CD8-positive, alpha-beta memory T cell (primary cell): Measurements from ENCODE around the gene HELZ. TPM values are rescaled to one million over a fixed set of nuclear protein-coding genes. Genes with fewer than 3 reads are reported as not detected.

Experiments used
- CTCF ChIA-PET: fragments of 350-600 bp; sonication (Branson Sonifier 250); formaldehyde crosslinking; loops from one replicate; lab custom pipeline; 2021; ENCODE audit warnings: antibody characterized with exemption; lab: Charles Lee
- POLR2A ChIA-PET: fragments of 350-600 bp; sonication (Branson Sonifier 250); formaldehyde crosslinking; loops from one replicate; lab custom pipeline; 2021; ENCODE audit warnings: antibody characterized with exemption; lab: Charles Lee
- DNase-seq, 5 donors: peaks; one replicate each; pipeline versions ENCODE4 v3.0.0 to v3.0.0-alpha.2; 2020 to 2022; ENCODE audit warnings: mixed read lengths in 1 of 5
- H3K27ac ChIP-seq: one replicate; pipeline ENCODE4 v1.7.0; 2013; ENCODE audit warnings: low read depth, mild to moderate bottlenecking, low read length, moderate library complexity
- H3K27me3 ChIP-seq: 2 replicates; pipeline ENCODE4 v1.7.0; 2013; ENCODE audit warnings: low read length, mild to moderate bottlenecking; ENCODE audit not compliant: insufficient read depth, poor library complexity, severe bottlenecking
- H3K36me3 ChIP-seq: 2 replicates; pipeline ENCODE4 v1.7.0; 2013; ENCODE audit warnings: mild to moderate bottlenecking, low read length, moderate library complexity; ENCODE audit not compliant: insufficient read depth
- H3K4me1 ChIP-seq: 2 replicates; pipeline ENCODE4 v1.7.0; 2013; ENCODE audit warnings: mild to moderate bottlenecking, low read length, moderate library complexity; ENCODE audit not compliant: insufficient read depth
- H3K4me3 ChIP-seq: 2 replicates; pipeline ENCODE4 v1.7.0; 2013; ENCODE audit warnings: mild to moderate bottlenecking, low read length
- H3K9me3 ChIP-seq: 2 replicates; pipeline ENCODE4 v1.7.0; 2013; ENCODE audit warnings: mild to moderate bottlenecking, low read length
- H3K27ac Mint-ChIP-seq, 8 donors: one replicate each; pipeline ENCODE4 v1.8.0; 2020 to 2021; ENCODE audit warnings: mixed read lengths in 8 of 8, mild to moderate bottlenecking in 6 of 8, inconsistent platforms in 3 of 8, moderate library complexity in 3 of 8
- H3K27me3 Mint-ChIP-seq, 2 donors: one replicate each; pipeline ENCODE4 v1.8.0; 2020 to 2021; ENCODE audit warnings: mixed read lengths in 2 of 2, mild to moderate bottlenecking in 1 of 2, moderate library complexity in 1 of 2
- H3K36me3 Mint-ChIP-seq, 3 donors: one replicate each; pipeline ENCODE4 v1.8.0; 2020 to 2021; ENCODE audit warnings: mixed read lengths in 3 of 3, inconsistent platforms in 1 of 3, mild to moderate bottlenecking in 1 of 3
- H3K4me1 Mint-ChIP-seq, 3 donors: one replicate each; pipeline ENCODE4 v1.8.0; 2020 to 2021; ENCODE audit warnings: mixed read lengths in 3 of 3, inconsistent platforms in 1 of 3, mild to moderate bottlenecking in 1 of 3
- H3K4me3 Mint-ChIP-seq, 7 donors: one replicate each; pipeline ENCODE4 v1.8.0; 2020 to 2021; ENCODE audit warnings: mixed read lengths in 7 of 7, mild to moderate bottlenecking in 6 of 7, moderate library complexity in 4 of 7, inconsistent platforms in 2 of 7
- H3K9me3 Mint-ChIP-seq, 5 donors: one replicate each; pipeline ENCODE4 v1.8.0; 2020 to 2022; ENCODE audit warnings: mixed read lengths in 5 of 5, mild to moderate bottlenecking in 3 of 5, moderate library complexity in 2 of 5, inconsistent platforms in 1 of 5
- polyA plus RNA-seq: library from polyadenylated mRNA; unstranded; fragments of 300-500 nt; fragmentation: Illumina TruSeq; gene quantifications from one replicate; pipeline ENCODE4 v1.2.3, GENCODE V29; 2021
- total RNA-seq, 2 experiments: library from RNA; stranded (reverse); gene quantifications; one replicate each; pipeline ENCODE4 v1.2.3, GENCODE V29; 2021

Gene HELZ
- total and polyA plus RNA-seq, 3 experiments from 2014 or later, result 56.4 to 85.0 (median 62.5) TPM

GRCh38 chr17:67022451-67022810, 222.6 kb downstream of the HELZ start:
- POLR2A ChIA-PET, result interaction anchor here (0.6 kb wide), 1 partner anchor 832 kb away, joined by 3 read pairs; no protein-coding TSS in a partner anchor
- H3K27me3 Mint-ChIP-seq, result peaks cover 5 to 11% of the 10 kb centered on the region in 2 donors
- CTCF ChIA-PET, result no interaction called here

GRCh38 chr17:67021743-67022450, 223.1 kb downstream of the HELZ start:
- ChIA-PET POLR2A (no interaction called here), CTCF (no interaction called here)
- H3K36me3 ChIP-seq, result no peaks in the 10 kb centered on the region
- Mint-ChIP-seq H3K36me3 (no peaks in the 10 kb centered on the region), H3K4me1 (no peaks in the 10 kb centered on the region), H3K4me3 (no peak overlapping the region), H3K27me3 (peaks cover 7 to 11% of the 10 kb centered on the region in 2 donors), H3K27ac (no peak overlapping the region), H3K9me3 (no peaks in the 10 kb centered on the region)
- no peak for DNase-seq
- H3K4me3 ChIP-seq, result no peak overlapping the region
- H3K4me1 ChIP-seq, result no peaks in the 10 kb centered on the region
- no peaks in the 10 kb centered on the region for H3K9me3 ChIP-seq
- no peak overlapping the region for H3K27ac ChIP-seq
- no peaks in the 10 kb centered on the region for H3K27me3 ChIP-seq

More at GRCh38 chr17:67022451-67022810, 222.6 kb downstream of the HELZ start:
- no peaks in the 10 kb centered on the region for H3K9me3 Mint-ChIP-seq
- no peaks in the 10 kb centered on the region for H3K9me3 ChIP-seq
- no peaks in the 10 kb centered on the region for H3K27me3 ChIP-seq
- no peaks in the 10 kb centered on the region for H3K4me1 ChIP-seq
- no peak for DNase-seq
- no peak overlapping the region for H3K27ac Mint-ChIP-seq
- no peak overlapping the region for H3K4me3 ChIP-seq
- H3K36me3 Mint-ChIP-seq, result no peaks in the 10 kb centered on the region
- H3K36me3 ChIP-seq, result no peaks in the 10 kb centered on the region
- H3K4me3 Mint-ChIP-seq, result no peak overlapping the region
- H3K27ac ChIP-seq, result no peak overlapping the region
- no peaks in the 10 kb centered on the region for H3K4me1 Mint-ChIP-seq

DNA sequence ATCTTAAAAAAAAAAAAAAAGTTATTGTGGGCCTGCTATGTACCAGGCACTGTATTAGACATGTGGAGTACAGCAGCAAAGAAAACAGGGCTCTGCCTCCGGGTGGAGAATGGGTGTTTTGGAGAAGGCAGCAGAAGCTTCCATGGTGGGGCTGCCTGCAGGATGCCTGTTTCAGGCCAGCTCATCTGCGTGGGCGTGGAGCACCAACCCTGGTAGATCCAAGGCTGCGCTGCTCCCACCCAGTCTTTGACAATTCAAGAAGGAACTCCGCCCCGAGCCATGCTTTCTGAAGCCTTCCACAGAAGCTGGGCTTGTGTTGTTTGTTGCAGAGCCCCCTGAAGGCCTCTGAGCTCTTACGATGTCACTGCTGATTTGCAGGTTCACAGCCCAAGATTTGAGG, 223.8 kb downstream of the HELZ start:
- H3K27ac ChIP-seq, result no peak overlapping the region
- Mint-ChIP-seq H3K9me3 (no peaks in the 10 kb centered on the region), H3K4me3 (no peak overlapping the region), H3K27ac (no peak overlapping the region), H3K36me3 (no peaks in the 10 kb centered on the region), H3K4me1 (no peaks in the 10 kb centered on the region), H3K27me3 (peaks cover 8 to 11% of the 10 kb centered on the region in 2 donors)
- DNase-seq, result no peak
- no peak overlapping the region for H3K4me3 ChIP-seq
- ChIA-PET POLR2A (no interaction called here), CTCF (no interaction called here)
- no peaks in the 10 kb centered on the region for H3K36me3 ChIP-seq
- no peaks in the 10 kb centered on the region for H3K4me1 ChIP-seq
- no peaks in the 10 kb centered on the region for H3K9me3 ChIP-seq
- no peaks in the 10 kb centered on the region for H3K27me3 ChIP-seq

Other genes with a start within 250 kb of the HELZ start
- gene CACNG1, start 200.6 kb downstream of the HELZ start, total RNA-seq, result not detected
- gene CACNG1, start 200.6 kb downstream of the HELZ start, polyA plus RNA-seq, result not detected
- gene PSMD12, start 121.4 kb upstream of the HELZ start, total RNA-seq, result 10 to 100 TPM; 91.1 to 94.2 TPM
- 40.2 TPM for gene PSMD12, start 121.4 kb upstream of the HELZ start, polyA plus RNA-seq
- 10 to 100 TPM; 43.1 to 45.1 TPM for gene PITPNC1, start 132.1 kb upstream of the HELZ start, total RNA-seq
- gene PITPNC1, start 132.1 kb upstream of the HELZ start, polyA plus RNA-seq, result 163 TPM